Measurements from ENCODE around the gene MMD2.
"Not testable (repeated sequence)": the region's sequence is repeated elsewhere in the genome, so short reads cannot be mapped to it uniquely, and the experiment has no call there.

The MMD2 gene

DNA sequence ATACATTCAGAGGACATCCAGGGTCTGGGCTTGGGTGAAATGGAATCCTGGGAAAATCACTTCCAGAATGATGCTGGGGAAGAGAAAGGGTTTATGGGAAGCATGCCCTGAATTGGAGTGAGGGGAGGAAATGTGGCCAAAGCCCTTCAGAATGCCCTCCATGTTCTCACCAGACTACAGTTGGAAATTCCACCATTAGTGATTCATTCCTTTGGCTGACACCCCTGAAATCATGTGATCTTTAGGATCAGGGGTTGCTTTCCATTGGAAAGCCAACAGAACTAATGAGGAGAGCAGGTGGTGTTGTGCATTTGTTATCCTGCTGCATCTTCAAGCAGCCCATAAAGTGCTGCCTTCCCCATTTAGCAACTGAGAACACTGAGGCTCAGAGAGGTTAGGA is 54.6 kb downstream of the MMD2 start:
- FAIRE-seq (peak; percentile 93), DNase-seq (ENCODE audit: low spot score) (no peak)

DNA sequence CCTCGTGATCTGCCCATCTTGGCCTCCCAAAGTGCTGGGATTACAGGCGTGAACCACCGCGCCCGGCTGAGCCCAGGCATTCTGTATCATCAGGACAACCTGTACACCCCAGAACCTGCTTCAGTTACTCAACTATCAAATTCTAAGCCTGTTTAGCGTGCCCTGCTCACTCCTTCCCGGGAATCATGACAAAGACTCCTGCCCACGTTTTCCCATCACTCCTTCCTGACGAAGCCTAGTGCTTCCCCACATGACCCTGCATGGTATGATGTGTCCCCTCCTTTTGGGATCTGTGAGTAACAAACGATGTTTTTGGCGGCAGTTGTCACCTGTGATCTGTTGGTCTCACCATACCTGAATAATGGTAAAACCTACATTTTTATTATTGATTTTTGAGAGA is 63.2 kb downstream of the MMD2 start:
- DNase-seq (ENCODE audit: low spot score) = no peak
- FAIRE-seq = peak; percentile 70

DNA sequence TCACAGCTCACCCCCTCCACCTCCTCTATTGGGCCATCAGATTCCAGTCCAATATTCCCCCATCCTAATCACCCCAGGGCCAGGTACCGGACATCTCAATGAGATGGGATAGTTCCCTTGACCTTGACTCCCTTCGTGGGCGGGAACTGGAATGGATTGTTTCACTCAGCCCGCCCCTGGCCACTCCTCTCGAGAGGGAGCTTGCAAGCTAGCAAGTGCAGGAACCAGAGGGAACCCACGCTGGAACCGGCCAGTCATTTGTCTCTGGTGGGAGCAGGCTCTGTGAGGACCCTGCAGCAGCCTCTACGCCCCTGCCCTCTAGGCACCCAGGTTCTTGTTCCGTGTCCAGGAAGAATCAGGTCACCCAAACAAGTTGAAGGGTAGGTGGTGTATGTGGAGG is 64.5 kb downstream of the MMD2 start:
- FAIRE-seq (no peak), DNase-seq (ENCODE audit: low spot score) (no peak)

DNA sequence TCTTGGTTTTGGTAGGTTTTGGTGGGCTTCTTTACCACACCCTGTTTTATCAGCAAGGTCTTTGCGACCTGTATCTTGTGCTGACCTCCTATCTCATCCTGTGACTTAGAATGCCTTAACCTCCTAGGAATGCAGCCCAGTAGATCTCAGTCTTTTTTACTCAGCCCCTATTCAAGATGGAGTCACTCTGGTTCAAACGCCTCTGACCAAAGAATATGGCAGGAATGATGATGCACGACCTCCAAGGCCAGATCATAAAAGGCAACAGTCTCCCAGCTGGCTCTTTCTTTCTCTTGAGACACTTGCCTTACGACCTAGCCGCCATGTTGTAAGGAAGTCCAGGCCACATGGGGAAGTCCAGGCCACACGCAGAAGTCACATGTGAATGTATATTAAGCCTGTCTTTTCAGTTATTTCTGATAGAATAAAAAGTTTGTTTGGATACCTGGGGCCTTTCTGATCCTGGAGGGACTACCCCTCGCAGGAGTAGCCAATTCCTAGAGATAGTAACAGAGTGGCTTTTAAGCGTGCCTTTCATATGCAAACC is 65.0 kb downstream of the MMD2 start:
- DNase-seq (ENCODE audit: low spot score) = no peak
- FAIRE-seq = no peak

DNA sequence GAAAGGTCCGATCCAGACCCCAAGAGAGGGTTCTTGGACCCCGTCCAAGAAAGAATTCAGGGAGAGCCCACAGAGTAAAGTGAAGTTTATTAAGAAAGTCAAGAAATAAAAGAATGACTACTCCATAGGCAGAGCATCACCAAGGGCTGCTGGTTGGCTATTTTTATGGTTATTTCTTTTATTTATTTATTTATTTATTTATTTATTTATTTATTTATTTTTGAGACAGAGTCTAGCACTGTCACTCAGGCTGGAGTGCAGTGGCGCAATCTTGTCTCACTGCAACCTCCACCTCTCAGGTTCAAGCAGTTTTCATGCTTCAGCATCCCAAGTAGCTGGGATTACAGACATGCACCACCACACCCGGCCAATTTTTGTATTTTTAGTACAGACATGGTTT is 65.8 kb downstream of the MMD2 start:
- FAIRE-seq = not testable (repeated sequence)

DNA sequence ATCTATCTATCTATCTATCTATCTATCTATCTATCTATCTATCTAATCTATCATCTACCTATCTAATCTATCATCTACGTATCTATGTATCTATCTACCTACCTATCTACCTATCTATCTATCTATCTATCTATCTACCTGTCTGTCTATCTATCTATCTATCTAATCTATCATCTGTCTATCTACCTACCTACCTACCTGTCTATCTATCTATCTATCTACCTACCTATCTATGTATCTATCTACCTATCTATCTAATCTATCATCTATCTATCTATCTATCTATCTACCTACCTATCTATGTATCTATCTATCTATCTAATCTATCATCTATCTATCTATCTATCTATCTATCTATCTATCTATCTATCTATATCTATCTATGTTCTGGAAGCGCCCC is 67.5 kb downstream of the MMD2 start:
- DNase-seq (ENCODE audit: low spot score); FAIRE-seq: not testable (repeated sequence)

More for the DNA sequence above, 65.8 kb downstream of the MMD2 start:
- not testable (repeated sequence) for DNase-seq (ENCODE audit: low spot score)

DNA sequence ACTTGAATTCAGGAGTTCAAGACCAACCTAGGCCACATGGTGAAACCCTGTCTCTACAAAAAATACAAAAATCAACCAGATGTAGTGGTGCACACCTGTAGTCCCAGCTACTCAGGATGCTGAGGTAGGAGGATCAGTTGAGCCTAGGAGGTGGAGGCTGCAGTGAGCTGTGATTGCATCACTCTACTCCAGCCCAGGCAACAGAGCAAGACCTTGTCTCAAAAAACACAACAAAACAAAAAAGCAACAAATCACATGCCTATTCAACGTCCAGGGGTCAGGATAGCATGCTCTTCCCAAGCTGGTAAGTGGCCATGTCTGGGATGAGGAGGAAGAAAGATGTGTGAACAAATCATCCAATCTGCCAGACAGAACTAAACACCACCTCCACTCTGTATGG is 69.3 kb downstream of the MMD2 start:
- DNase-seq (ENCODE audit: low spot score) = no peak
- no peak for FAIRE-seq

DNA sequence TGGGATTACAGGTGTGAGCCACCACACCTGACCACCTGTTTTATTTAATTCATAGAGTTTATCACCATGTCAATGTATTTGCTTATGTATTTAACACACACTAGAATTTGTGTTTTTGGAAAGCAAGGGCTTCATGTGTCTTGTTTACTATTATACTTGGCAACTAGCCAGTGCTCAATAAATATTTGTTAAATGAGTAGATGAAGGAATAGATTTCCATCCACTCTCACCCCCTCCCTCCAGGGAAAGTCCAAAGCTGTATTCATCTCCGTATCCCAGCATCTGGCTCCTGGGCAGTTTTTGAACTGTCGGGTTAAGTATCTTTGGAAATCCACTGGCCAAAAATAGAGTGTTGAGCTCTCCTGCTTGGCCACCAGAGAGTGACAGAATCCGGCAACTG is 70.8 kb downstream of the MMD2 start:
- DNase-seq (ENCODE audit: low spot score) (no peak), FAIRE-seq (no peak)

DNA sequence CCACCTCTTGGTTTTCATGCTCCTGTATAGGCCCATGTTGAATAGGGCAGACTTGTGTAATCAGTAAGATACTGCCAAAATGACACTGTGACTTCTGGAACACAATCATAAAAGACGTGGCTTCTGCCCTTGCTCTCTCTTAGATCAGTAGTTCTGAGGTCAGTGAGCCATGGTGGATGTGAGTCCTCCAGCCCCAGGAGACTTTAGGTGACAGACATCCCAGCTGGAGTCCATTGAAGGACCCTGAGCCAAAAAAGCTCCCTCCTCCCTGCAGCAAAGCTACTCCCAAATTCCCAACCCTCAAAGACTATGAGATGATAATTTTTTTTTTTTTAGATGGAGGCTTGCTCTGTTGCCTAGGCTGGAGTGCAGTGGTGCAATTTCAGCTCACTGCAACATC is 72.3 kb downstream of the MMD2 start:
- DNase-seq (ENCODE audit: low spot score) = no peak
- FAIRE-seq = peak; percentile 55

DNA sequence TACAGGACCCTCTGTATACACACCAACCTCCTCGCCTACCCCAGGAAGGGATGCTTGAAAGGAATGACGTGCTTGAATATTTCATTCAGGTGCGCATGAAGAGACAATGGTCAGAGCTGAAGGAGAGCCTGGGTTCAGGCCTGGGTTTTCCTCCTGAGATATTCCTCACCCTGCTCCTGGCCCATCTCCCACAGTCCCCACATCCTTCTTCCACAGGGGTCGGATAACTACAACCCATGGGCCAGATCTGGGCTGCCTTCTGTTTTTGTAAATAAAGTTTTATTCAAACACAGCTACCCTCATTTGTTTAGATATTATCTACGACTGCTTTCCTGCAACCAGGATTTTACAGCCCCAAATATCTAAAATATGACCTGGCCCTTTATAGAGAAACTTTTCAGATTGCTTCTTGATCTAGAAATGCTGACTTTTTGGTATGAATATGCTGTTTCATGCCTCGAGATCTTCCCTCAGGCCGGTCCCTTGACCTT is 73.6 kb downstream of the MMD2 start:
- DNase-seq (ENCODE audit: low spot score) = no peak
- peak; percentile 58 for FAIRE-seq

DNA sequence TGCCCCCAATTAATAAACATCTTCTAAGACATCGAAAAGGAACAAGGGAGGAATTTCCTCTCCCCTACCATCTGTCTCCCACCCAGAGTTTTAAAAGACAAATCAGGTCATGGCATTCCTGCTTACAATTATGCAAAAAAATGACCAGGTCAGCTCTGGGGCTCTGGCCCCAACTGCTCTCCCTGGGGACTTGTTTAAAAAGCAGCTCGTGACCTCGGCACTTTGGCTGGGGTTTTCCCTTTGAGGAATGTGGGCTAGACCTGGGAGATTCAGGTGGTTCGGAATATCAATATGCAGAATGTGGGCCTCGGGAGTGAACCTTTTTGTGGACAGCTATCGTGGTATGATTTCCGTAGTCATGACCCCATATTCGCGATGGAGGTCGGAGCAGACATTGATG is 74.8 kb downstream of the MMD2 start:
- DNase-seq (ENCODE audit: low spot score) (no peak), FAIRE-seq (peak; percentile 91)

DNA sequence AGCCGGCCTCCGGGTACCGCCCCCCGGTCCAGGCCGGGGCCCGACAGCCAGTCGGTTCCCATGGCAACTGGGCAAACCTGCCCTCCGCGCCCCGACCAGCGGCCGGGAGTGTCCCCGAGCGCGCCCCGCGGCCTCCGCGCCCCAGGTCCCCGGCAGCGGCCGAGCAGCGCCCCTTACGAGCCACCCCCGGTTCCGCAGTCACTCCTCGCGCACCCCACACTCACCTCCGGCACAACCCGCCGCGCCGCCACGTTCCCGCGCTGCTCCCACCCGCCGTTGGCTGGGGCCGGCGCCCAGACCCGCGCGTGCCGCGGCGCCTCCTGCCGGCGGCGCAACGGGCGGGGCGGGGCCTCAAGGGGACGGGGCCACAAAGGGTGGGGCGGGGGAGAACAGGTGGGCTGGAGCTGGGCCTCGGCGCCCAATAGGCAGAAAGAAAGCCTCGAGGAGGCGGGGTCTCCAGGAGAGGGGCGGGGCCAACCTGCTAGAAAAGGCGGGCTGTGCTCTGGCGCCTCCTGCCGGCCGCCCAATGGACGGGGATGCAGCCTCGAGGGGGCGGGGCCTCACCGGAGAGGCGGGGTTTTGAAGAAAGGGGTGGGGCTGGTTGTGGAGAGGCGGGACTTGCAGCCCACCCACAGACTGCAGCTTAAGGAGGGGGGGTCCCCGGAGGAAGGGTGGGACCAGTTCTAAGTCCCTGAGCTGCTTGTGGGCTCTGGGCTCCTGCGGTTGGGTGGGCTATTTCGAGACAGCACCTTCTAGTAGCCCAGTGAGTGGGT is 75.4 kb downstream of the MMD2 start, which contains the start of gene RADIL:
Gene RADIL, minus strand, starts transcription at position 345 of the 773 bp plus-strand sequence. CDS start 5,577 bp downstream, outside the sequence.
- FAIRE-seq = peak; percentile 61
- DNase-seq (ENCODE audit: low spot score) = no peak

DNA sequence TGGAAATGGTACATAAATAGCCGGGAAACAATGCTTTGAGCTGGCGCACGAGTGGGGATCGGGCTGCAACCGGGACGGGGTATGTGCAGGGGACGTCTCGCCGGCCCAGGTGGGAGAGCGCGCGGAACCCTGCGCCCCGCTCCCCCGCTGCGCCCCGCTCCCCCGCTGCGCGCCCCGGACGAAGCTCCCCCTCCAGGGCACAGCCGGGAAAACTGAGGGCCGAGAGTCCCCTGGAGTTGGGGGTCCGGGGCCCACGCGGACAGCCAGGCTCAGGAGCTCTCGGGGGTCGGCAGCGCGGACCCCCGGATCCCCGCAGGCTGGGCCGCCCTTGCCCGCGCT is 76.0 kb downstream of the MMD2 start:
- FAIRE-seq (no peak), DNase-seq (ENCODE audit: low spot score) (no peak)

DNA sequence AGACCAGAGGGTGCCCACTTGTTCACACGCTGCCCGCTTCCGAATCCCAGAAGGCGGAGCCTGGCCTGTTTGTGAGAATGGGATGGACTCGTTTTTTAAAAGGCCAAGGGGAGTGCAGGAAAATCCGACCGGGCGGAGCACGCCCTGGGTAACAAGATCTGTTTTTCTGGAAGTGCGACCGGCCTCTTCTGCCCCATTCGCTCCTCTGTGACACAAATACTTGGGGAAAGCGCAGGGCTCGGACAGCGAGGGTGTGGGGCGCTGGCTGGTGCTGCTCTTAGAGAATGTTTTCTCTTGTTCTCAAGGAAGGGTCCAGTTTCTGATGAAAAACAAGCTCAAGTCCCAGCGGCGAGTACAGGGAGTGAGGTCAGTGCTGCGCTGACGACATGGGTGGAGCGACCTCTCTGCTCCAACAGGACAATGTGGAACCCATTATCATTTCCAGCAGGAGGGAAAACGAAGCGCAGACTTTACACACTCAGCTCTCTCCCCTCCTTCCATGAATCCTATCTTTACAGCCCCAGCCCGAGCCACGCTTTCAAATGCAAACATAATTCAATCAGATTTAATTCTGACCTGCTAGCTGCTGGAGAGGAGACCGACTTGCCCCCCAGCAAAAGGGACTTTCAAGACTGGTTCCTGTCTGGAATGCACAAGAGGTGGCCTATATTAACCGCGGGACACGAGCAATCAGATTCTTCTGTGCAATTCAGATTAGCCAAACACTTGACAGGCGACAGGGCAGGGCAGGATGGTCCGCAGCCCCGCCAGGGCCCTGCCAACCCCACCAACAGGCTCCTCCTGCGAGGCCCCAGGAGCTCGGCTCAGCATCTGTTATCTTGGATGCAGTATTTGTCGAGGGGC is 76.6 kb downstream of the MMD2 start:
- FAIRE-seq (peak; percentile 85), DNase-seq (ENCODE audit: low spot score) (no peak)

DNA sequence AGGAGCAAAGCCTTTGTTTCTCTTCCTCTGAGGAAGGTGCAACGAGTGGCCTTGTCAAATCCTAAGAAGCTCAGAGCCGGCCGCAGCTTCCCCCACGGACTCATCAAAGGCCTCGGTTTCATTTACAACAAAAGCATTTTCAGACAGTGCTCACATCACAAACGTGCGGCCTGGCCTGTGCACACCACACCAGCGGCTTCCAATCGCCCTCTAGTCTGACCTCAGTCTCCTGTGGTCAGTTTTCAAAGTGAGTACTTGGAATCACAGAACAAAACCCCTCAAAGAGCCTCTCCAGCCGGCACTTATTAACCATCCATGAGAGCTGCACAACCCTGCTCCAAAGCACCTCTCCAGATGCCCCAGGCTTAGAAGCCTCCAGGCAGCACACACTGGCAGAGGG is 78.8 kb downstream of the MMD2 start:
- DNase-seq (ENCODE audit: low spot score) = no peak
- FAIRE-seq = no peak

DNA sequence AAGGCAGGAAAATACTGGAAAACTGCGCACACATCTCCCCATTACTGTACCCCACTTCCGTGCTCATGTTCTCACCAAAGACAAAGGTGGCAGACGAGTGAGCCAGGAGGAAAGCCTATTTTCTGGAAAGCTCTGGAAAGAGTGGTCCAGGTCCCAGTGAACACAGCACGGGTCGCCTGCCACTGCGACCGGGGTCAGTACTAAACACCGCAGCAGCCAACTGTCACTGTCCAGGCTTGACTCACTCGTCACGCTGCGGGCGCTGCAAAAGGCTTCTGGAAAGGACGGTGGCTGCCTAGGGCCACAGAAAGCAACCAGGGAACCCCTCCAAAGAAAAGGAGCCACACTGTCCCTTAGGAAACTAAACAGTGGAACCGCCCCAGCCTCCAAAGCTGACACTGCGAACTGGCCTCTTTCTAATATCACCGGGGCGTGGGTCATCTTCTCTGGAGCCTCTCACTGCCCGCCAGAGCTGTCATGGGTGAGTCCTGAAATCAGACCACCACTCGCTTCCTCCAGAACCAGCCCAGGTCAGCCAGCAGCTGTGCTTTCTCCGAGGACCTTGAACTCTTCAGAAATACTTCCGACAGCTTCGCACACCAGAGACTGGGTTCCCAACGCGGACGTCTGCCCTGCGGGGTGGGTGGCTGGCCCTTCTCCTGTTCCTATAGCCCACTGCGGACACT is 79.4 kb downstream of the MMD2 start:
- DNase-seq (ENCODE audit: low spot score) (no peak), FAIRE-seq (no peak)

DNA sequence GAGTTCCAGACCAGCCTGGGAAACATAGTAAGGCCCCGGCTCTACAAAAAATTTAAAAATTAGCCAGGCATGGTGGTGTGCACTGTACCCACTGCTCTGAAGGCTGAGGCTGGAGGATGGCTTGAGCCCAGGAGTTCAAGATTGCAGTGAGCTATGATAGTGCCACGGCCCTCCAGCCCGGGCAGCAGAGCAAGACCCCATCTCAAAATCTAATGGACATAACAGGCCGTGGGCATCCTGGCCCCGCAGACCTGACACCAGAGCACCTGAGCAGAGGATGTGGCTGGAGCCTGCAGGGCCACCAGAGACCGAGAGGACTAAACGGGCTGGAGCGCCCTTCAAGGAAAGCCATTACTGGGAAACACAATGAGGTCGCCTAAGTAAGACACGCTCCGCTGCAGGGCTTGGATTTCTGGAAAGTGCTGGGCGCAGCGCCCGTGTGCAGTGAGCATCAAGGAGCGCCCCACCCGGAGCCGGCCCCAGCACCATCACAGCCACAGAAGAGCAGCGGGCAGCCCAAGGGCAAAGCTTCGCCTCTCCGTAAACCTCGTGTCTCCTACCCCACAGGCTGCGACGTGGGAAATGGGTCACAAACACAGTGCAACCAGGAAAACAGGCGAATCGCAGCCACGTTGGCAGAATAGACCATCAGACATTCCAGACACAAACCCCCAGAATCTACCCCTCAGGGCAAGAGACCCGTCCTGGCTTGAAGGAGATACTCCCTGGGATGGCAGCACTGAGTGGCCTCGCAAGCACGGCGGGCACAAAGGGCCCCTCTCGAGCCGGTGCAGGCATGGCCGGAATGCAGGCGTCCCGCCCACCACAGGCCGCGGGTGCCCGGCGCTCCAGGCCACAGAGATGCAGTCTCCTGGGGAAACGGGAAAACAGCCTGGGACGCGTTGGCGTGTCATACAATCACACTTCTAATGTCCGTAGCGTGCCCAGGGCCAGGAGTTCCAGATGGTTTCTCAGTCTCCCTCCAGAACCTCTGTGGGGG is 80.4 kb downstream of the MMD2 start:
- DNase-seq (ENCODE audit: low spot score) = peak; percentile 51
- FAIRE-seq = peak; percentile 95

DNA sequence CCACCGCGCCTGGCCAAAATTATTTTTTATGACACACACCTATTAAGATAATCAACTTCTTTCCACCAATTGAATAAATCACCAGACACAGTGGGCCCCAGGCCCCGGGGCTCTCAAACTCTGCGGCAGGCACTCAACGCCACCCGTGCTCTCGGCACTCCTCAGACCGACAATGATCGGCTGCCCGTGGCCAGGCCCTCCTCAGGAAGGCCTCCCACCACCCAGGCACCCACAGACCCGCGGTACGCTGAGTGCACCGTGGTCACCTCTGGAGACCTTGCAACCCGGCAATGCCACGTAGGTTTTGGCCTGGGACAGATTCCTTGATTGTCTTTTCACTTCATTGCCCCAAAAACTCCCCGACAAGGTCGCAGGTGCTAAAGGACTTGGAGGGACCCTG is 82.4 kb downstream of the MMD2 start:
- peak; percentile 84 for FAIRE-seq

DNA sequence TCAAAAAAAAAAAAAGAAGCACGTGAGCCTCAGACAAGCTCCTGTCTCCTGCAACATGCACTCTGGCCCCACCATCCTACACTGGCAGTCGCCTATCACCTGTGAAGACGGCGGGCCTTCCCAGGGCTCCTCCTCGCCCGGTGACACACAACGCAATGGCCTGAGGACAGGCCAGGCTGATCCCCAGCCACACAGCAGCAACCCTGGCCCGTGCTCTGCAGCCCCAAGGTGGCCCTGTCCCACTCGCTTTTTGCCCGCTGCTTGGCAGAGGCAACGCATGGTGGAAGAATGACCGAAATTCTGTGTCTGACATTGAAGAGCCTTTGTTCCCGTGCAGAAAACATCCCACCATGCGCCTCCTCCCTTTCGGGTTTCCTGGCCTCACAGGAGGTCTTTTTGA is 83.6 kb downstream of the MMD2 start:
- DNase-seq (ENCODE audit: low spot score) = no peak
- no peak for FAIRE-seq

More for the DNA sequence above, 82.4 kb downstream of the MMD2 start:
- no peak for DNase-seq (ENCODE audit: low spot score)
